ENCODE data around the gene CTCF.

- TF ChIP-seq EZH2phosphoT487 (IDR thresholded peaks at IDR 0.05; ENCODE audit: borderline replicate concordance) = no peak
- TF ChIP-seq CTCF (conservative IDR thresholded peaks at IDR 0.05; ENCODE audit: low read length) = no peak
Observed at GRCh38 chr16:67656344-67657016, 94.2 kb downstream of the CTCF start.
